Measurements from ENCODE around the gene PRAMEF12. TPM values are rescaled to one million over a fixed set of nuclear protein-coding genes. Genes with fewer than 3 reads are reported as not detected.

Gene PRAMEF12
- total and polyA plus RNA-seq, 4 donors: not detected

- no peak overlapping the region for H3K9ac ChIP-seq (ENCODE audit: insufficient read depth in 1 of 2, low read length in 2 of 2)
- no peak overlapping the region for H3K27ac ChIP-seq (ENCODE audit: low read depth in 1 of 2, low read length in 1 of 2)
- no peaks in the 10 kb centered on the region for H3K36me3 ChIP-seq (ENCODE audit: control insufficient read depth in 4 of 4, insufficient read depth in 4 of 4, low read length in 4 of 4)
- no peak for ATAC-seq (ENCODE audit: insufficient read depth, low FRiP score)
- TF ChIP-seq CTCF (IDR thresholded peaks at IDR 0.05; ENCODE audit: control extremely low read depth, extremely low read depth): no peak
- H3K4me3 ChIP-seq: no peak overlapping the region
- no peak for DNase-seq
- H3K9me3 ChIP-seq (ENCODE audit: control insufficient read depth in 4 of 4, insufficient read depth in 3 of 4, low read length in 3 of 4): peaks cover 0 to 17% (median 3%) of the 10 kb centered on the region in 4 donors
- no peaks in the 10 kb centered on the region for H3K4me1 ChIP-seq (ENCODE audit: control insufficient read depth in 5 of 5, insufficient read depth in 5 of 5, low read length in 5 of 5)
- H3K27me3 ChIP-seq (ENCODE audit: control insufficient read depth in 3 of 3, insufficient read depth in 3 of 3, low read length in 2 of 3): no peaks in the 10 kb centered on the region
- 83 to 89% methylated on average over 3 of the region's 3 CpGs for WGBS, 2 donors
These were observed 38.9 kb upstream of the PRAMEF12 start for GRCh38 chr1:12734651-12735050.

GRCh38 chr1:12738934-12739333, 34.6 kb upstream of the PRAMEF12 start:
- no peak for ATAC-seq (ENCODE audit: insufficient read depth, low FRiP score)

GRCh38 chr1:12739613-12740012, 33.9 kb upstream of the PRAMEF12 start:
- Histone ChIP-seq H3K36me3 (ENCODE audit: control insufficient read depth in 4 of 4, insufficient read depth in 4 of 4, low read length in 4 of 4) (no peaks in the 10 kb centered on the region), H3K9ac (ENCODE audit: insufficient read depth in 1 of 2, low read length in 2 of 2) (no peak overlapping the region), H3K27me3 (ENCODE audit: control insufficient read depth in 3 of 3, insufficient read depth in 3 of 3, low read length in 2 of 3) (no peaks in the 10 kb centered on the region), H3K27ac (ENCODE audit: low read depth in 1 of 2, low read length in 1 of 2) (no peak overlapping the region), H3K4me3 (no peak overlapping the region), H3K9me3 (ENCODE audit: control insufficient read depth in 4 of 4, insufficient read depth in 3 of 4, low read length in 3 of 4) (peaks cover 0 to 5% (median under 1%) of the 10 kb centered on the region in 4 donors), H3K4me1 (ENCODE audit: control insufficient read depth in 5 of 5, insufficient read depth in 5 of 5, low read length in 5 of 5) (no peaks in the 10 kb centered on the region)
- TF ChIP-seq CTCF (IDR thresholded peaks at IDR 0.05; ENCODE audit: control extremely low read depth, extremely low read depth): no peak
- DNase-seq (no peak), ATAC-seq (ENCODE audit: insufficient read depth, low FRiP score) (no peak)
- WGBS, 2 donors: 75 to 80% methylated on average over 5 of the region's 5 CpGs

More at GRCh38 chr1:12738934-12739333, 34.6 kb upstream of the PRAMEF12 start:
- peaks cover 0 to 5% (median under 1%) of the 10 kb centered on the region in 4 donors for H3K9me3 ChIP-seq (ENCODE audit: control insufficient read depth in 4 of 4, insufficient read depth in 3 of 4, low read length in 3 of 4)
- H3K4me3 ChIP-seq: no peak overlapping the region
- H3K27me3 ChIP-seq (ENCODE audit: control insufficient read depth in 3 of 3, insufficient read depth in 3 of 3, low read length in 2 of 3): no peaks in the 10 kb centered on the region
- no peak for DNase-seq
- no peak overlapping the region for H3K9ac ChIP-seq (ENCODE audit: insufficient read depth in 1 of 2, low read length in 2 of 2)
- no peak for TF ChIP-seq CTCF (IDR thresholded peaks at IDR 0.05; ENCODE audit: control extremely low read depth, extremely low read depth)
- 90 to 95% methylated on average over 1 of the region's 1 CpG for WGBS, 2 donors
- no peaks in the 10 kb centered on the region for H3K4me1 ChIP-seq (ENCODE audit: control insufficient read depth in 5 of 5, insufficient read depth in 5 of 5, low read length in 5 of 5)
- no peaks in the 10 kb centered on the region for H3K36me3 ChIP-seq (ENCODE audit: control insufficient read depth in 4 of 4, insufficient read depth in 4 of 4, low read length in 4 of 4)
- no peak overlapping the region for H3K27ac ChIP-seq (ENCODE audit: low read depth in 1 of 2, low read length in 1 of 2)

GRCh38 chr1:12741946-12742345, 31.6 kb upstream of the PRAMEF12 start:
- Histone ChIP-seq H3K36me3 (ENCODE audit: control insufficient read depth in 4 of 4, insufficient read depth in 4 of 4, low read length in 4 of 4) (no peaks in the 10 kb centered on the region), H3K27ac (ENCODE audit: low read depth in 1 of 2, low read length in 1 of 2) (no peak overlapping the region), H3K9me3 (ENCODE audit: control insufficient read depth in 4 of 4, insufficient read depth in 3 of 4, low read length in 3 of 4) (no peaks in the 10 kb centered on the region), H3K4me3 (no peak overlapping the region), H3K27me3 (ENCODE audit: control insufficient read depth in 3 of 3, insufficient read depth in 3 of 3, low read length in 2 of 3) (no peaks in the 10 kb centered on the region), H3K9ac (ENCODE audit: insufficient read depth in 1 of 2, low read length in 2 of 2) (no peak overlapping the region), H3K4me1 (ENCODE audit: control insufficient read depth in 5 of 5, insufficient read depth in 5 of 5, low read length in 5 of 5) (no peaks in the 10 kb centered on the region)
- no peak for DNase-seq
- WGBS, 2 donors: 83 to 93% methylated on average over 3 of the region's 3 CpGs
- no peak for TF ChIP-seq CTCF (IDR thresholded peaks at IDR 0.05; ENCODE audit: control extremely low read depth, extremely low read depth)
- no peak for ATAC-seq (ENCODE audit: insufficient read depth, low FRiP score)

Measured in lung (tissue), 12 donors.